Right lung (tissue), 5 donors: ENCODE measurements around the gene KAT8. TPM values are rescaled to one million over a fixed set of nuclear protein-coding genes. Genes with fewer than 3 reads are reported as not detected.
A peak's percentile ranks its signal among the peaks of the same experiment; 100 is the strongest.
"Not testable (repeated sequence)": the region's sequence is repeated elsewhere in the genome, so short reads cannot be mapped to it uniquely, and the experiment has no call there.

Source experiments
- DNase-seq, 2 donors: peaks; one replicate each; pipeline ENCODE4 v3.0.0-alpha.2; 2013
- polyA plus RNA-seq, 5 donors: library from polyadenylated mRNA; unstranded; fragments of 120-200 nt; gene quantifications; one replicate each; pipeline versions ENCODE4 v1.2.1 to v1.2.3, GENCODE V29; 2013; ENCODE audit warnings: inconsistent platforms in 1 of 5, low replicate concordance in 1 of 5; ENCODE audit not compliant: insufficient read length in 5 of 5, insufficient read depth in 1 of 5

KAT8 gene
- polyA plus RNA-seq, 5 donors: 55.8 to 73.0 (median 67.2) TPM

DNA sequence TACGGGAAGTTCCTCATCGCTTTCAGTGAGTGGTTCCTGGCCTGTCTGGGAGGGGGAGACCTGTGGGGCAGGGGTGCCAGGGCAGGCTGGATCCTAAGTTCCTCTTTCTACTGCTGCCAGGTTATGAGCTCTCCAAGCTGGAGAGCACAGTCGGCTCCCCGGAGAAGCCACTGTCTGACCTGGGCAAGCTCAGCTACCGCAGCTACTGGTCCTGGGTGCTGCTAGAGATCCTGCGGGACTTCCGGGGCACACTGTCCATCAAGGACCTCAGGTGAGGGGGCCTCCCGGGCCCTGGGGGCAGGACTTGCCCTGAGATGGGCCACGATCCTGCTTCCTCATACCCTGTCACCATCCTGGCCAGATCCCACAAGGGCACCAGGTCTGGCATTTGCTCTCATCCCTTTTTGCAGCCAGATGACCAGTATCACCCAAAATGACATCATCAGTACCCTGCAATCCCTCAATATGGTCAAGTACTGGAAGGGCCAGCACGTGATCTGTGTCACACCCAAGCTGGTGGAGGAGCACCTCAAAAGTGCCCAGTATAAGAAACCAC lies 12.9 kb downstream of the KAT8 start:
- no peak for DNase-seq

DNA sequence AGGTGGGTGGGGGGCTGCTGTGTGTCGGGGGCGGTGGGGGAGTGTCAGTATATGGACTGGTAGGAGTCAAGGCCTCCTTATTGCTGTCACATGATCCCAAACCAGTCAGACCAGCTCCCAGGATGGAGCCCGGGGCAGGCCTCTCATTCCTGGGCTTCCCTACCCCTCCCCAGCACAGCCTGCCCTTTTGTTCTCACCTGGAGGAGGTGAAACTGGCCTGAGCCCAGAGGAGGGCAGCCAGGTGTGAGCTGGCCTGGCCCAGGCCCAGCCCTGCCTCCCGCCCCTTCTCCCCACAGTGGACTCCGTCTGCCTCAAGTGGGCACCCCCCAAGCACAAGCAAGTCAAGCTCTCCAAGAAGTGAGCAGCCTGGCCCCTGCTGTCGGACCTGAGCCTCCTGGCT lies 13.4 kb downstream of the KAT8 start:
- peak; percentile 73 to 78 for DNase-seq

DNA sequence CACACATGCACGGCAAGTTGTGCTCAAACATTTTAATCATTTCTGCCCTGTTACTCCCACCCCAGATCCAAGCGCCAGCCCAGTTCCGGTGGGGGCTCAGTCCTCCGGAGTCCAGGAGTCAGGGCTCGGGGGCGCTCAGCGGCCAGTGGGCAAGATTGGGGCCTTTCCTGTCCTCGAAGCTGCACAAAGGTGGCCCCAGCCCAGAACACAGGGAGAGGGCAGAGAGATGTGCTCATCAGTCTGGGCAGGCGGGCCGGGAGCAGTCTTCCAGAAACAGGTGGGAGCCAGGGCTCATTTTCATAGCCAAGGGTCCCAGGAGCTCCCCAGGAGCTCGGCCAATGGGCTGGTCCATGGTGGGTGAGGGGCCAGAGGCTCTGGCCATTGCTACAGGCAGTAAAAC lies 14.0 kb downstream of the KAT8 start:
- no peak for DNase-seq

DNA sequence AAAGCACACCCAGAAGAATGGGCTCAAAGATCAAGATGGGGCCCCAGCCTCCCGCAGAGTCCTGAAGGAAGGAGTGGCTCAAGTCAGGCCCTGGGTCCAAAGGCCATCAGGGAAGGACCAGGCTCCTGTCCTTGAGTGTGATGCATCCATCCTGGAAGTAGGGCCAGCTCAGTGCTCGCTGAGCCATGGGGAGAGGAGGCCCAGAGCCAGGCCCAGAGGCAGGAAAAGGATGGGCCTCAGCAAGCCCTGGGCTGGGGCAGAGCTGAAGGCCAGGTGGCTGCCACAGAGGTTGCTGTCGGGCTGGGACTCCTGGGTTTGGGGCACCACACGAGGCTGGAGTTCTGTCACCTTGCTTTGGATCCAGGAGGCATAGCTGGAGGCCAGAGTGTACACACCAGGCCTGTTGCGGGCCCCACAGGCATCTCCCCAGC lies 14.4 kb downstream of the KAT8 start:
- DNase-seq: no peak

DNA sequence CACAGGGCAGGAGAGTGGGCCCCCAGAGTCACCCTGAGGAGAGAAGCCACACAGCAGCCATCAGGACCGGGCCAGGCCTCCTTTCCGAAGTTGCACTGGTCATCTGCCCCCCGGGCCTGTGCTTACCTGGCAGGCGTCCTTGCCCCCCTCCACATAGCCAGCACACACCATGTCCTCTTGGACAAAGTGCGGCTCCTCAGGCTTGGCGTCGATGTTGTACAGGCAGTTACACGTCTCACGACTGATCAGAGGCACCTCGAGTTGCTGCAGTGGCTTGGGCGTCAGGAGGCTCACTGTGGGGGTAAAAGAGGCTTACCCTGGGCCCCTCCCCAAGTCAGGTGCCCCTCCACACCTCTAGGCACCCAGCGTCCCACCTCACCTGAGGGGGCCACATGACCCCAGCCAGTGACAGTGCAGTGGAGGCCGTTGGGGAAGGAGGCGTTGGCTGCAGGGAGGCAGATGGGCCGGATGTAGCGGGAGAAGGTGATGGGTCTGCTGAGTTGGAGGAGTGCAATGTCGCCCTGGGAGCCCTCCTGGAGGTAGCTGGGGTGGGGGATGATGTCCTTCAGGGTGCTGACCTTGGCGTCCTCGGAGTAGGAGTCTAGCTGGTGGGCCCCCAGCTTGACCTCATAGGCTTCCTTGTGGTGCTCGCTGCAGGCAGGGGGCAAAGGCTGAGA lies 15.0 kb downstream of the KAT8 start:
- no peak for DNase-seq

DNA sequence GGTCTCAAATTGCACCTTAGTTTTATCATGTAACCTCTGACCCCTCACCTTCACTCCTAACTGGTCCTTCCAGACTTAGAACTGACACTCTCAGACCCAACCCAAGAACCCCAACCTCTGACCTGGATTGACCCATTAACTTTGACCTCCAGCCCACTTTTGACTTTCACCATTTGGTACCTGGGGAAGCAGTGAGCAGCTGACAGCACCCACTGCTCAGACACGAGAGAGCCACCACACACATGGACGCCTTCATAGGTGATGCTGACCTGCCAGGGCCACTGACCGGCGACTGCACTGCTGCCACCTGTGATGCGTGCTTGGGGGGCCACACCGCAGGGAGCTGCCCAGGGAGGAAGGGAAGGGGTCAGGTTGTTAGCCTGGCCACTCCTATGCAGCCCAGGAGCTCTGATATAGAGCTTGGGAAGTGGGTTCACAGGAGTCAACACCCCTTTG lies 15.6 kb downstream of the KAT8 start:
- DNase-seq: no peak

DNA sequence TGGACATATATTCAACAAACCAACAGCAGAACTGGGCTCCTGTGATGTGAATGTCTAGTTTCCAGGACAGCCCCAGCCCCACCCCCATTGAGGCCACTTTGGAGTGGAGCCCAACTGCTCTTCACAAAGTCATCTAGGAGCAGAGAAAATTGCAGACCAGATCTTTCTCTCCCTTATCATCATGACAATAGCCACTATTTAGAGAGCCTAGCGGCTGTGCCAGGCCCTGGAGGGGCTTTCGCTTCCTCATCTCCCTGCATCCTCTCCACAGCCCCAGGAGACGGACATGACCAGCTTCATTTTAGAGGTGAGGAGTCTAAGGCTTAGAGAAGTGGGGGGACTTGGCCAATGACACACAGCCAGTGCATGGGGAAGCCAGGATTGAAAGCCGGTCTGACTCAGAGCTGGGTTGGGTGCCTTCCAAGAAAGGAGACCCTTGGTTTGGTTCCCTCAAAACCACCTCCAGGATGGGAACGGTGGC lies 16.7 kb downstream of the KAT8 start:
- DNase-seq: no peak

DNA sequence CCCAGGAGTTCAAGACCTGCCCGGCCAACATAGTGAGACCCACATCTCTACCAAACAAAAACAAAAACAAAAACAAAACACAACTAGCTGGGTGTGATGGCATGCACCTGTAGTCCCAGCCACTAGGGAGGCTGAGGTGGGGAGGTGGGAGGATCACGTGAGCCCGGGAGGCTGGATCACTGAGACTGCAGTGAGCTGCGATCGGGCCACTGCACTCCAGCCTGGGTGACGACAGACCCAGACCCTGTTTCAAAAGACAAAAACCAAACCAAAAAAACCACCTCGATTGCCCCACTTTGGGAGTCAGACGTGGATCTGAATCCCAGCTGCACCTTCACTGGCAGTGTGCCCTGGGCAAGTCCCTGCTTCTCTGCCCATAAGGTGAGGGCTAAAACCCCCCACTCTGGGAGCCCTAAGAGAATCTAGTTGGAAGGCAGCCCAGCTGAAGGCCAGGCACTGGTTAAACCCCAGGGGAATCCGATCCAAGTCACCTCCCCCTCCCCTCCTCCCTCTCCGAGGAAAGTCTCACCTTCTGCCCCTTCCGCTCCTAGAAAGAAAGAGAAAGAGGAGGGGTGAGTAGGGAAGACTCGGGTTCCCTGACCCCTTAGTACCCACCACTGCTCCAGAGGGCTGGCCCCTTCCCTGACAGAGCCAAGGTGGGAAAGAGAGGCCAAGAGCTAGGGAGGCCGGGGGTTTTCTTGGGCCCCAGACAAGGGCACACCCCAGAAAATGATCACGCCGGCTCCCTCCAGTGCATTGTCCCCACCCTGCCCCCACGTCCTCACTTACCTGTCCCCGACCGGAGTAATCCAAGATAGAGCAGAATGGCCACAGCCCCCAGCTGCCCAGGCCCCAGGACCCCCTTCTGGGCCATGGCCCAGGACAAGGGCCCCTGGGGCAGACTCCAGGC lies 17.4 kb downstream of the KAT8 start:
- no peak for DNase-seq

DNA sequence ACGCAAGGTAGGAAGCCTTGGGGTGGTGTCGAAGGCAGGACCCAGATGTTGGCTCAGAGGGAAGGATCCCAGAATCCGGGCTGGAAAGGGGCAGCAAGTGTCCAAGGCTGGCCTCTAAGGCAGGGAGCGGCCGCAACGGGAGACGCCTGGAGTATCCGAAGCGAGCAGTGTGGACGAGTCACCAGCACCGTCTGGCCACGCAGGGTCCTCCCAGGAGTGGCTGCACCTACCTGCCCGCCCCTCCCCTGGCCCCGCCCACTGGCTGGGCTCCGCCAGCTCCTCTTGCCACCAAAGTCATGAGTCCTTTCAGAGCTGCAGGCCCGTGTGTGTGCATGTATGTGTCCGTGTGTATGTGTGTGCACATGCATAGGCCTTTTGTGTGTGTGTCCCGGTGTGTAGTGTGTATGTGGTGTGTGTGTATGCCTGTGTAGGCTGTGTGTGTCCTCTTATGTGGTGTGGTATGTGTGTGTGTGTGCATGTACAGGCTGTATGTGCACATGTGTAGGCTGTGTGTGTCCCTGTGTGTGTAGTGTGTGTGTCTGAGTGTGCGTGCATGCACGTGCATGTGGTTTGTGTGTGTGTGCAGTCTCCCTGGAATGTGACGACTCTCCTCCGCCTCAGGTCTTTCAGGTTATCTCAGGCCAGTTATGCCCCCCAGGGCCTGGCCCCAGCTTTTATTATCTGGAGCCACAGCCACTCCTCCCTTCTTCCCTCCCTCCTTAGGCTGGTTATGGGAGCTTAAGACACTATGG lies 18.2 kb downstream of the KAT8 start, which contains the start of gene PRSS8:
Gene PRSS8, minus strand, starts transcription at position 193 of the 752 bp plus-strand sequence. CDS start 229 bp downstream, outside the sequence.
- no peak for DNase-seq

DNA sequence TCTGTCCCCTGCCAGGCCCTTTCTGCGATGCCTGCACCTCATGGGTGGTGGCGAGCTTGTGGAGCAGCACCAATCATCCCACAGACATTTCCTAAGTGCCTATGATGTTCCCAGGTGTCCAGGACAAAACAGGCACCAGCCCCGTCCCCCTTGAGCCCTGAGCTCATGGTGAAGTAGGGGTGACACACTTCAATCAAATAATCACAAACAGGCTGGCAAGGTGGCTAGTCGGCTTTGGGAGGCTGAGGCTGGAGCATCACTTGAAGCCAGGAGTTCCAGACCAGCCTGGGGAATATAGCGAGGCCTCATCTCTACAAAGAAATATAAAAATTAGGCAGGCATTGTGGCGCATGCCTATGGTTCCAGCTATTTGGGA lies 18.8 kb downstream of the KAT8 start:
- no peak for DNase-seq

DNA sequence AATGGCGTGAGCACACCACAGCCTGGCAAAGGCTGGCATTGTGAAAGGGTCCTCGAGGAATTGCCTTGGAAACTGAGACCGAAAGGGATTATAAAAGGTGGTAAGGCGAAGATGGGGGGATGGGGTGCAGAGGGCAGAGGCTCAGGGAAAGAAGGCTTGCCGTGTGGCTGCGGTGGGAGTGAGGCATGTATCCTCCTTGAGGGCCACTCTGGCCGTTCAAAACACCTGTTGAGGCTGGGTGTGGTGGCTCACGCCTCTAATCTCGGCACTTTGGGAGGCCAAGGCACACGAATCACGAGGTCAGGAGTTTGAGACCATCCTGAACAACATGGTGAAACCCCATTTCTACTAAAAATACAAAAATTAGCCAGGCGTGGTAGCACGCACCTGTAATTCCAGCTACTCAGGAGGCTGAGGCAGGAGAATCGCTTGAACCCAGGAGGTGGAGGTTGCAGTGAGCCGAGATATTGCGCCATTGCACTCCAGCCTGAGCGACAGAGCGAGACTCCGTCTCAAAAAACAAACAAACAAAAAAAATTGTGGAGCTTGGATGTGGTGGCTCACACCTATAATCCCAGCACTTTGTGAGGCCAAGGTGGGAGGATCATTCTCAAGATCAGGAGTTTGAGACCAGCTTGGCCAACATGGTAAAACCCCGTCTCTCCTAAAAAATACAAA lies 19.5 kb downstream of the KAT8 start:
- not testable (repeated sequence) for DNase-seq

DNA sequence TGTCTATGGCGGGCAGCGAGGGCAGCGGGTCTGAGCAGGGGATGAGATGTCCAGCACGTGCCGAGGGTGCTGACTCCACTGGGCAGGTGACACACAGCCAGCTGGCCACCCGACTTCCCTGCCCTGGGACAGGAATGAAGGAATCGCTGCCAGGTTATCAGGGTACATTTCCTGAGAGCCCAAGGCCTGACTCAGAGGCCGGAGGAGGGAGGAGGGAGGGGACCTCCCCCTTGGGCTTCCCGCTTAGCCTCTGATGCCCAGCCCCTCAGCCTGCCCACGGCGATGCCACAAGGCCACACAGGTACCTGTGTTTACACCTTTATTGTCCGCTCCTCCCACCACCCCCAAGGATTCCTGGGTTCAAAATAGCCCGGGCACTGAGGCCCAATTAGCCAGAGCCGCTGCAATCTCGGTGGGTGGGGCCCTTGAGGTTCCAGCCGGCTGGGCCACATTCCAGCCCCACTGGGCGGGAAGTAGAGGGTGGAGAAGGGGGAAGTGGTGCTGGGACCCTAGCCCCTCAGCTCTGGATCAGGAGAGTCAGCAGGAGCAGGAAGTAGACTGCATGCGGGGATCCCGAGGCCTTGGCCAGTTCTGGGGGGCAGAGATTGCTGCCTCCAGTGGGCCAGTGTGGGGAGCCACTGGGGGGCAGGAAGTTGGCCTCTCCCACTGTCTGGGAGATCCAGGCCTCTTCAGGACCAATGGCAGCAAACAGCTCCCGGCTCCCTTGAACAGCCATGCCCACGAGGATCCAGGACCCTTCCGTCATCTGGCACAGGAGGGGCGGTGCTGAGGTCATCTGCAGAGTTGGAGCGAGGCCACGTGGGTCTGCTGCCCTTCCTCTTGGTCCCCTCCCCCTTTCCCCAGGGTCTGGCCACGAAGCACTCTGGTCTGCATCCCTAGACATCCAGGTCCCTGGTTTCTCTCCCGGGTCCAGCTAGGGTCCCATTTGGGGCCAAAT lies 21.4 kb downstream of the KAT8 start:
- peak; percentile 64 to 76 for DNase-seq

DNA sequence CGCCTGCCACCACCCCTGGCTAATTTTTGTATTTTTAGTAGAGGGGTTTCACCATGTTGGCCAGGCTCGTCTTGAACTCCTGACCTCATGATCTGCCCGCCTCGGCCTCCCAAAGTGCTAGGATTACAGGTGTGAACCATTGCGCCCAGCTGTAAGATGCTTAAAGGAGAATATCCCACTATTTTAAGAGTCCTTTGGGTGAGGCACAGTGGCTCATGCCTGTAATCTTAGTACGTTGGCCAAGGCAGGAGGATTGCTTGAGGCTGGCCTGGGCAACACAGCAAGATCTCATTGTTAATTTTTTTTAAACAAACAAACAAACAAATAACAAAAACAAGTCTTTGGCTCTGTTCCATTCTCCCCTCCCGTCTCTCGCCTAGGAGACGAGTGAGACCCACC lies 23.6 kb downstream of the KAT8 start:
- not testable (repeated sequence) for DNase-seq

DNA sequence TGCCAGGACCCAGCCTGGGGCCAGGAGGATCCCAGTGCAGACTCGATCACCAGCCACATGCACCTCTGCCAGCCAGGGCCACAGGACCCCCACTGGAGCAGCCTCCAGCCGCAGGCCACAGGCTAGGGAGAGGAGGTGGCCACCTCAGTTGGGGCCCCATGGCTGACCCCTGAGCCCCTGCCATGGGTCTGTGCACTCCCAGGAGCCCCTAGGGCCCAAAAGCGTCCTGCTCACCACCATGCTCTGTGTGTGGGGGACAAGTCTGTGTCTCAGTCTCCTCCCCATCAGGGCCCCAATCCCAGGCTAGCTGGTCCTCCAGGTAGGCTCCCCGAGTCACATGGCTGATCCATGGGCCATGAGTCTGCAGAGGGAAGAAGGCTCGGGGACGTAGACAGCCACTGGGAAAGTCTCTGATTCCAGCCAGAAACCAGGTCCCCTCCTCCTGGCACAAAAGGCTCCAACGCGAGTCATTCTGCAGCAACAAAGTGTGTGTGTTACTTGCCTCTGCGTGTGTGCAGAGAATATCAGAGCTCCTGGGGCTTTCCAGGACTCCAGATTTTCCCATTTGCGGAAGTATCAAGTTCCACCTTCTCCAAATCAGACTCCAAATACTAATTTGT lies 24.1 kb downstream of the KAT8 start:
- no peak for DNase-seq

DNA sequence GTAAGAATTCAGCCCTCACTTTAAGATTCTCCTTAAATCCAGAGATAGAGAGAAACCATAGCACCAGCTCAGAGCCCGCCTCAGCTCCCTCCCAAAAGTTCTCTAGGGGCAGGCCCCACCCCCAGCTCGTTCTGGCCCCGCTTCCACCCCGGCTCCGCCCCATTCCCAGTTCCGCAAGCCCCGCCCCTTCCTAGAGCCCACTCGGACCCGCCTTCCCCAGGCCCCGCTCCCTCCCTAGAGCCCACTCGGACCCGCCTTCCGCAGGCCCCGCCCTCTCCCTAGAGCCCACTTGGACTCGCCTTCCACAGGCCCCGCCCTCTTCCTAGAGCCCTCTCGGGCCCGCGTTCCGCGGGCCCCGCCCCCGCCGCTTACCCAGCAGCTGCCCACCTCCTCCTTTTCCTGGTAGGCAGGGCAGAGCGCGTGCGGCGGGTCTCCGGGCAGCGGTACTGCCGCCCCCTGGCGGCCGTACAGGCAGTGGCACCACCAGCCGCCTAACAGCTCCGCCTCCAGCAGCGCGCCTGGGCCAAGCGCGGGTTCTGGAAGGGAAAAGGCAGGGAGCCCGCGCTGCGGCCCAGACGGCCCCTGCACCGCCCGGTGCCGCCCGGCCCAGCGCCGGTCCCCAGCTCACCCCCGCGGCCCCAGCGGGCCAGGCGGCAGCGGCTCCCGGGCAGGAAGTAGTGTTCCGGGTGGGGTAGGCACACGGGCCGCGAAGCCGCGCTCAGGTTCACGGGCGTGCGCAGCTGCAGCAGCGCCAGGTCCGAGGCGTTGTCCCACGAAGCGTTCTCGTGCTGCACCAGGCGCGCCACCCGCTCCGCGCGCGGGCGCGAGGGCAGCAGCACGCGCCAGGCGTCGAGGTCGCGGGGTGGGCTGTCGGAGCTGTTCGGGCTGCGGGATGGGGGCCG lies 24.9 kb downstream of the KAT8 start:
- peak; percentile 99 for DNase-seq

DNA sequence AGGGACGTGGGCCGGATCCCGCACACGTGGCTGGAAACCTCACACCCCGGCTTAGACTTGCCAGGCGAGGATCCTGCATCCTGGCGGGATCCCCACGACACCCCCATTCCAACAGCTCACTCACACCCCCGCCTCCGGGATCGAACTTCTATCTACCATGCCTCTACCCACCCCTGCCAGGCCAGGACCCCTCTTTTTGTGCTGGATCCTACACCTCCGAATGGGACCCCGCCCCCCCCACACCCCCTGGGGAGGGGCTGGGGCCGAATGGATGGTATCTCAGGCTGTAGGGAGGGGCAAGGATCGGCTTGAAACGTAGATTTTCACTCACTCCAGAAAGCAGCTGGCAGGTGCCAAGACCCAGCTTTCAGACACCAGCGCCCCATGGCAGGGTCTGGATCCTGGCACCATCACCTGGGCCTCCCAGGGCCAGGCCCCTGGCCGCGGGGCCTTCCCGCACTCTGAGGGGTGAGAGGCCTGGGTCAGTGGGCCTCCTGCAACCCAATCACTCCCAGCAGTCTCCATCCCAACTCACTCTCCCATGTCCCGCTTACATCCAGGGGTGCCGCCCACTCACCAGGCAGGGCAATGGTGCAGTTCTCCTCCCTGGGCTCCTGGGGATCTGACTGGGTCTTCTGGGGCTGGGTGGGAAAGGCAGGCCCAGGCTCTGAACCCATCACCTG lies 25.7 kb downstream of the KAT8 start:
- DNase-seq: no peak

DNA sequence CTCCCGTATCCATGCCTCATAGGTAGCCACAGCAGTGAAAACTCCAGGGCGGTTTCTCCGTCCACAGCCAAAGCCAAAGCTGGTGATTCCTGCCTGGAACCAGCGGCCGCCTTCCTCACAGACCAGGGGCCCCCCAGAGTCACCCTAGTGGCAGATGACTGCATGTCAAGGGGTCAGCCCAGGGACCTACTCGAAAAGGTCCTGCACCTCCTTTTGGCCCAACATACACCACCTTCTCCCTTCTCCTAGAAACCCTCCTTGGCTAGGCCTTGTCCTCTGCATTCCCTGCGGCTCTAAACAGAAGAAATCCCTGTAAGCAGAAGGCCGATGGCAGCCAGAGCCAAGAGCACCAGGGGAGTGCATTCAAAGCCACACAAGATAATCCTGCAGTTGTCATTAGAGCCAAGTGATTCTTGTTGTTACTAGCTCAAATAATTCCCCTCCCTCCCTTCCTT lies 26.3 kb downstream of the KAT8 start:
- no peak for DNase-seq

DNA sequence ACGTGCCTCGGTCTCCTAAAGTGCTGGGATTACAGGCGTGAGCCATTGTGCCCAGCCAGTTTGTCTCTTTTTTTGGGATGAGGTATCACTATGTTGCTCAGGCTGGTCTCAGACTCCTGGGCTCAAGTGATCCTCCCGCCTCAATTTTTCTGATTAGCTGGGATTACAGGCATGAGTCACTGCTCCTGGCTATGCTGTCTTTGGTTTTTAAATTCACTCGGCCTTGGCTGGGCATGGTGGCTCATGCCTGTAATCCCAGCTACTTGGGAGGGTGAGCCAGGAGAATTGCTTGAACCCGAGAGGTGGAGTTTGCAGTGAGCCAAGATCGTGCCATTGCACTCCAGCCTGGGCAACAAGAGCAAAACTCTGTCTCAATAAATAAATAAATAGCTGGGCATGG lies 27.0 kb downstream of the KAT8 start:
- not testable (repeated sequence) for DNase-seq
